ENCODE measurements around the gene CKB. TPM values are rescaled to one million over a fixed set of nuclear protein-coding genes. Genes with fewer than 3 reads are reported as not detected.
A peak's percentile ranks its signal among the peaks of the same experiment; 100 is the strongest.

The CKB gene
- total and polyA plus RNA-seq, 3 donors from 2014 or later = 504 to 1,322 (median 1,148) TPM

GRCh38 chr14:103495854-103496253 lies 26.8 kb downstream of the CKB start:
- TF ChIP-seq CTCF (IDR thresholded peaks at IDR 0.05) = no peak
- TF ChIP-seq POLR2A (IDR thresholded peaks at IDR 0.05) = no peak
- no peak overlapping the region for H3K4me3 ChIP-seq
- WGBS, 2 donors = 81 to 100% methylated on average over 1 to 2 of the region's 2 CpGs
- peaks cover 16% of the 10 kb centered on the region for H3K4me1 ChIP-seq
- no peaks in the 10 kb centered on the region for H3K27me3 ChIP-seq
- DNase-seq = no peak
- no peaks in the 10 kb centered on the region for H3K9me3 ChIP-seq
- H3K27ac ChIP-seq = no peak overlapping the region
- intact Hi-C loops (cut with DNase I; ENCODE audit: low total_unique reads) = loop anchor here (10.0 kb wide), 1 partner anchor 111 kb away; the partner anchor contains the start of gene MARK3
- H3K36me3 ChIP-seq (ENCODE audit: low read depth, missing control alignments) = no peaks in the 10 kb centered on the region

GRCh38 chr14:103492156-103492925 lies 30.3 kb downstream of the CKB start:
- no peaks in the 10 kb centered on the region for H3K36me3 ChIP-seq (ENCODE audit: low read depth, missing control alignments)
- no peaks in the 10 kb centered on the region for H3K27me3 ChIP-seq
- no peak for DNase-seq
- H3K27ac ChIP-seq = peak overlapping the region in 1 of 2 donors; percentile 50
- no peaks in the 10 kb centered on the region for H3K9me3 ChIP-seq
- intact Hi-C loops (cut with DNase I; ENCODE audit: low total_unique reads) = loop anchor here (10.0 kb wide), 1 partner anchor 108 kb away; the partner anchor contains the start of gene MARK3
- H3K4me3 ChIP-seq = no peak overlapping the region
- TF ChIP-seq POLR2A (IDR thresholded peaks at IDR 0.05) (no peak), CTCF (IDR thresholded peaks at IDR 0.05) (no peak)
- 63 to 67% methylated on average over 6 of the region's 6 CpGs for WGBS, 2 donors
- H3K4me1 ChIP-seq = peaks cover 24% of the 10 kb centered on the region

GRCh38 chr14:103491691-103492090 lies 30.9 kb downstream of the CKB start:
- Histone ChIP-seq H3K4me3 (no peak overlapping the region), H3K27me3 (no peaks in the 10 kb centered on the region), H3K36me3 (ENCODE audit: low read depth, missing control alignments) (no peaks in the 10 kb centered on the region), H3K9me3 (no peaks in the 10 kb centered on the region), H3K27ac (peak overlapping the region; percentile 26 to 50), H3K4me1 (peaks cover 24% of the 10 kb centered on the region)
- 95% methylated on average over 10 of the region's 10 CpGs for WGBS, 2 donors
- TF ChIP-seq CTCF (IDR thresholded peaks at IDR 0.05) = no peak
- no peak for TF ChIP-seq POLR2A (IDR thresholded peaks at IDR 0.05)
- intact Hi-C loops (cut with DNase I; ENCODE audit: low total_unique reads) = loop anchor here (10.0 kb wide), 1 partner anchor 107 kb away; the partner anchor contains the start of gene MARK3
- no peak for DNase-seq

GRCh38 chr14:103489621-103490020 lies 33.0 kb downstream of the CKB start:
- intact Hi-C loops (cut with DNase I; ENCODE audit: low total_unique reads) = loop anchor here (10.0 kb wide), 1 partner anchor 105 kb away; the partner anchor contains the start of gene MARK3
- Histone ChIP-seq H3K27me3 (no peaks in the 10 kb centered on the region), H3K36me3 (ENCODE audit: low read depth, missing control alignments) (no peaks in the 10 kb centered on the region), H3K9me3 (no peaks in the 10 kb centered on the region), H3K27ac (peak overlapping the region in 1 of 2 donors; percentile 64), H3K4me3 (no peak overlapping the region), H3K4me1 (peaks cover 28% of the 10 kb centered on the region)
- WGBS, 2 donors = 39 to 68% methylated on average over 2 of the region's 2 CpGs
- no peak for DNase-seq
- TF ChIP-seq CTCF (IDR thresholded peaks at IDR 0.05) (no peak), POLR2A (IDR thresholded peaks at IDR 0.05) (no peak)
